IMR-90 (cell line): ENCODE results near the gene PDGFC. TPM values are rescaled to one million over a fixed set of nuclear protein-coding genes. Genes with fewer than 3 reads are reported as not detected.
A peak's percentile ranks its signal among the peaks of the same experiment; 100 is the strongest.

Experiments used
- ATAC-seq: fragments of 200-7000 bp; cut with Tn5 transposase; 2 replicates; pipeline ENCODE4 v1.9.1; 2020; ENCODE audit warnings: low read depth, mild to moderate bottlenecking, moderate library complexity
- BruUV-seq: library from RNA; stranded (reverse); fragments of 400-500 nt; replicated peaks from 2 replicates; lab custom pipeline; 2021; lab: Mats Ljungman, UMichigan
- CTCF ChIA-PET: fragments of 300-600 bp; formaldehyde crosslinking; extraction: SDS; loops from one replicate; lab custom pipeline; 2021; ENCODE audit warnings: antibody characterized with exemption; lab: Yijun Ruan, JAX
- POLR2A ChIA-PET: fragments of 300-600 bp; sonication (Branson Sonifier 250); formaldehyde crosslinking; loops from one replicate; lab custom pipeline; 2022; ENCODE audit warnings: antibody characterized with exemption; ENCODE audit not compliant: unreplicated experiment; lab: Charles Lee
- DNase-seq: peaks from one replicate; pipeline ENCODE4 v3.0.0; 2013
- H2AFZ ChIP-seq: replicated peaks from 2 replicates; pipeline ENCODE3; 2013; ENCODE audit warnings: low read length, mild to moderate bottlenecking; ENCODE audit not compliant: poor library complexity
- H2AK5ac ChIP-seq: 2 replicates; pipeline ENCODE4 v1.6.1; 2013; ENCODE audit warnings: low read depth, low read length, inconsistent platforms
- H2AK9ac ChIP-seq: replicated peaks from 2 replicates; pipeline ENCODE3; 2013; ENCODE audit warnings: mild to moderate bottlenecking, low read depth, low read length, moderate library complexity; ENCODE audit not compliant: poor library complexity
- H2BK120ac ChIP-seq: 2 replicates; pipeline ENCODE4 v1.6.1; 2013; ENCODE audit warnings: low read depth, low read length, inconsistent platforms
- H2BK15ac ChIP-seq: 3 replicates; pipeline ENCODE4 v1.6.1; 2013; ENCODE audit warnings: low read depth, low read length, inconsistent platforms
- H2BK20ac ChIP-seq: 2 replicates; pipeline ENCODE4 v1.6.1; 2013; ENCODE audit warnings: low read depth, mild to moderate bottlenecking, inconsistent platforms, low read length, moderate library complexity
- H2BK5ac ChIP-seq: 2 replicates; pipeline ENCODE4 v1.6.1; 2013; ENCODE audit warnings: mild to moderate bottlenecking, low read depth, low read length, inconsistent platforms; ENCODE audit not compliant: poor library complexity, severe bottlenecking
- H3K14ac ChIP-seq: replicated peaks from 2 replicates; pipeline ENCODE4 v1.6.1; 2013; ENCODE audit warnings: low read depth, low read length, inconsistent platforms
- H3K18ac ChIP-seq: 2 replicates; pipeline ENCODE4 v1.6.1; 2013; ENCODE audit warnings: low read depth, low read length, control low read depth
- H3K23ac ChIP-seq: 2 replicates; pipeline ENCODE4 v1.6.1; 2013; ENCODE audit warnings: low read depth, low read length, inconsistent platforms
- H3K27ac ChIP-seq: 2 replicates; pipeline ENCODE4 v1.5.1; 2013; ENCODE audit warnings: mild to moderate bottlenecking, control low read depth, low read length; ENCODE audit not compliant: insufficient read depth
- H3K27me3 ChIP-seq: 2 replicates; pipeline ENCODE4 v1.6.1; 2013; ENCODE audit warnings: low read length; ENCODE audit not compliant: control insufficient read depth, insufficient read depth
- H3K36me3 ChIP-seq: 2 replicates; pipeline ENCODE4 v1.6.1; 2013; ENCODE audit warnings: low read length, mixed read lengths; ENCODE audit not compliant: control insufficient read depth, insufficient read depth
- H3K4ac ChIP-seq: 2 replicates; pipeline ENCODE4 v1.6.1; 2013; ENCODE audit warnings: low read depth, low read length, inconsistent platforms
- H3K4me1 ChIP-seq: 2 replicates; pipeline ENCODE4 v1.6.1; 2013; ENCODE audit warnings: low read length, mixed read lengths; ENCODE audit not compliant: control insufficient read depth, insufficient read depth
- H3K4me2 ChIP-seq: 2 replicates; pipeline ENCODE4 v1.6.1; 2013; ENCODE audit warnings: low read depth, mild to moderate bottlenecking, control low read depth, low read length, moderate library complexity
- H3K4me3 ChIP-seq: 2 replicates; pipeline ENCODE4 v1.5.1; 2013; ENCODE audit warnings: low read depth, mild to moderate bottlenecking, control low read depth, low read length, moderate library complexity; ENCODE audit not compliant: insufficient read depth
- H3K56ac ChIP-seq: 2 replicates; pipeline ENCODE4 v1.6.1; 2013; ENCODE audit warnings: low read length, inconsistent platforms; ENCODE audit not compliant: insufficient read depth; ENCODE audit errors: extremely low read depth
- H3K79me1 ChIP-seq, 2 experiments: 2 replicates each; pipeline ENCODE4 v1.6.1; 2013; ENCODE audit warnings: low read length in 2 of 2, inconsistent platforms in 1 of 2, low read depth in 1 of 2
- H3K9ac ChIP-seq: 2 replicates; pipeline ENCODE4 v1.6.1; 2013; ENCODE audit warnings: low read depth, low read length, control low read depth
- H3K9me1 ChIP-seq: 2 replicates; pipeline ENCODE4 v1.6.1; 2013; ENCODE audit warnings: low read length, inconsistent platforms; ENCODE audit not compliant: insufficient read depth
- H3K9me3 ChIP-seq: 2 replicates; pipeline ENCODE4 v1.6.1; 2013; ENCODE audit warnings: low read length; ENCODE audit not compliant: control insufficient read depth, insufficient read depth
- H4K20me1 ChIP-seq: 2 replicates; pipeline ENCODE4 v1.6.1; 2013; ENCODE audit warnings: low read length, inconsistent platforms; ENCODE audit not compliant: insufficient read depth
- H4K5ac ChIP-seq: 2 replicates; pipeline ENCODE4 v1.6.1; 2013; ENCODE audit warnings: mild to moderate bottlenecking, low read depth, low read length, control low read depth
- H4K8ac ChIP-seq, 2 experiments: 2 replicates each; pipeline ENCODE4 v1.6.1; 2013; ENCODE audit warnings: low read depth in 2 of 2, low read length in 2 of 2, control low read depth in 1 of 2, inconsistent platforms in 1 of 2
- H4K91ac ChIP-seq: 2 replicates; pipeline ENCODE4 v1.6.1; 2013; ENCODE audit warnings: low read depth, low read length, inconsistent platforms; ENCODE audit not compliant: insufficient read depth
- CEBPB ChIP-seq: IDR thresholded peaks from 2 replicates; pipeline ENCODE4 v1.6.1; 2012; ENCODE audit warnings: low read depth, low read length, improper control_type of control experiment
- CHD1 ChIP-seq: IDR thresholded peaks from 2 replicates; pipeline ENCODE4 v1.6.1; 2012; ENCODE audit warnings: low read depth, low read length, improper control_type of control experiment
- FOS ChIP-seq: fragments of 150-350 bp; IDR thresholded peaks from 2 replicates; pipeline ENCODE4 v1.6.1; 2016; ENCODE audit warnings: low read depth, low read length
- MAZ ChIP-seq: IDR thresholded peaks from 2 replicates; pipeline ENCODE4 v1.6.1; 2012; ENCODE audit warnings: low read depth, mild to moderate bottlenecking, low read length, improper control_type of control experiment, moderate library complexity, borderline replicate concordance
- MXI1 ChIP-seq: IDR thresholded peaks from 2 replicates; pipeline ENCODE4 v1.6.1; 2012; ENCODE audit warnings: low read depth, mild to moderate bottlenecking, low read length, moderate library complexity, borderline replicate concordance
- NFE2L2 ChIP-seq: fragments of 150-350 bp; IDR thresholded peaks from 2 replicates; pipeline ENCODE4 v1.6.1; 2016; ENCODE audit warnings: low read depth, mild to moderate bottlenecking, low read length
- POLR2A ChIP-seq: IDR thresholded peaks from 2 replicates; pipeline ENCODE4 v1.6.1; 2012; ENCODE audit warnings: mild to moderate bottlenecking, low read depth, low read length
- RCOR1 ChIP-seq: IDR thresholded peaks from 2 replicates; pipeline ENCODE4 v1.6.1; 2012; ENCODE audit warnings: mild to moderate bottlenecking, low read length, improper control_type of control experiment; ENCODE audit not compliant: insufficient replicate concordance
- RFX5 ChIP-seq: IDR thresholded peaks from 2 replicates; pipeline ENCODE4 v1.8.0; 2012; ENCODE audit warnings: low read depth, mild to moderate bottlenecking, low read length, moderate library complexity
- WGBS, 2 experiments: methylation state at CpG; one replicate each; pipeline versions ENCODE4 v1.1.5 to v1.1.7; 2013; ENCODE audit warnings: missing lambda C conversion rate in 2 of 2; ENCODE audit not compliant: insufficient read length in 1 of 2; ENCODE audit errors: extremely low coverage in 2 of 2; 5-methylcytosine and 5-hydroxymethylcytosine counted together
- dilution Hi-C: fragments of 300-500 bp; cut with HindIII; formaldehyde crosslinking; loops from one replicate; pipeline ENCODE4 v1.14.3; 2018; ENCODE audit warnings: low sequenced_read_pairs; ENCODE audit not compliant: unreplicated experiment
- in situ Hi-C: fragments of 300-500 bp; cut with MboI; formaldehyde crosslinking; loops from 3 replicates; pipeline ENCODE4 v1.14.3; 2019; ENCODE audit warnings: low sequenced_read_pairs, inconsistent platforms, mixed read lengths
- intact Hi-C: fragments of 100-400 bp; cut with micrococcal nuclease; formaldehyde crosslinking; loops from 2 replicates; pipeline ENCODE4 v1.10.0; 2022
- polyA plus RNA-seq, 3 experiments: library from polyadenylated mRNA; depleted of rRNA; stranded (reverse); fragments of >200 nt; gene quantifications; 2 replicates each; pipeline ENCODE4 v1.2.3, GENCODE V29; 2012; ENCODE audit warnings: low replicate concordance in 1 of 3
- total RNA-seq: library from RNA; depleted of rRNA; stranded (reverse); fragments of >200 nt; gene quantifications from 2 replicates; pipeline ENCODE4 v1.2.3, GENCODE V29; 2012
- TF ChIP-seq, protein P1 (sequence below): conservative IDR thresholded peaks from 2 replicates; pipeline ENCODE4 v1.5.1; 2012; ENCODE audit warnings: mild to moderate bottlenecking, low read depth, low read length, improper control_type of control experiment
- TF ChIP-seq, protein P2 (sequence below): fragments of 150-350 bp; IDR thresholded peaks from 2 replicates; pipeline ENCODE4 v1.6.1; 2016; ENCODE audit warnings: low read depth, mild to moderate bottlenecking, low read length, moderate library complexity, borderline replicate concordance
- TF ChIP-seq, protein P3 (sequence below): fragments of 150-350 bp; IDR thresholded peaks from 2 replicates; pipeline ENCODE4 v1.6.1; 2017; ENCODE audit warnings: mild to moderate bottlenecking, antibody characterized with exemption, low read length, low read depth

PDGFC gene
- total and polyA plus RNA-seq, 2 of the 4 experiments (the other 2 are of a cell fraction), result 19.8 to 90.7 TPM

DNA sequence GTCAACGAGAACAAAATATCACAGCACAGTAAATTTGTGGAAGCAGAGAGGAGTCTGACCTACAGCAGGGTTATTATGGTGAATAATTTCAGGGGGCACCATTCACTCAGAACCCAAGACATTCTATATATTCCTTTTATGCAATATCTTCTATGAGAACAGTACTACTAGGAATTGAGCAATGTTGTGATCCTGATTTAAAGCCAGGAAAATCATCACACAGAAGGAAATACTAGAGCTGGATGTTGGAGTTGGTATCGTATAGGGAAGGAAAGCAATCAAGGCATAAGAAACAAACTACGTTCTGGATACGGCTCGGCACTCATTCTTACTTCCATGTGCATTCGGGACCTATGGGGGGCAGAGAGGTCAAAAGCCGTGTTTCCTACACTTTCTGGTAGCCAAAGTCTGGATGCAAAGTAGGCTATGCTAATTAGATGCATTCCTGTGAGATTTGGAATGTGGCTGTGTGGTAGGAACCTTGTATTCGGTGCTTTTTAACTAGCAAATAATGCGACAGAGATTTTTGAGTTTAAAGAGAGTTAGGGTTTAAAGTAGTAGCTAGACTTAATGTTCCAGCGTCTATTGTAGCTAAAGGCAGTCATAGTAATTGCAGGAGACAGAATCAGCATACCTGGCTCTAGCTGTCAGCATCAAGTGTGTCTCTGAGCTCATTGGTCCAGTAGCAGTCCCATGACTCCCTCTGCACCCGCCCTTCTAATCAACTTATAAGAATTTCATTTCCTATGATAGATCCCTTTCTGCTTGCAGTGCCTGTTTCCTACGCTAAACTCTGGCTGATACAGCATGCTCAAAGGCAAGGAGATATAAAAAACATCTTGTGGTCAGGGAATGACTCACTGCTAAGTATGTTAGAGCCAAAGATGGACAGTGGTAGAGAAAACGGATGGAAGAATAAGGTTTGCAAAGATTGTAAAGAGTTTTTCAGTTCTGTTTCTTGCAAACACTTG is 43.3 kb upstream of the PDGFC start:
- peak overlapping the region; percentile 62 for H3K14ac ChIP-seq
- dilution Hi-C loops, result no loop called here
- no TSS peak for BruUV-seq
- H2AFZ ChIP-seq, result peak overlapping the region; percentile 76
- H4K91ac ChIP-seq, result peak overlapping the region; percentile 54; the same call in 1 of the 2 replicates
- peak overlapping the region; percentile 70 for H3K4ac ChIP-seq
- H3K4me3 ChIP-seq, result no peak overlapping the region
- peak overlapping the region in 1 of 2 experiments; percentile 41; a peak in 2 of 4 replicates for H4K8ac ChIP-seq
- no peaks in the 10 kb centered on the region for H3K9me3 ChIP-seq
- WGBS, 2 experiments, result 52% methylated on average over 3 of the region's 13 CpGs; no CpG with 5 or more reads in 1 of the 2 experiments
- H3K18ac ChIP-seq, result 0 out of 2 replicates have a peak overlapping the region, but pooled peaks have one; percentile 38
- POLR2A ChIA-PET, result no interaction called here
- intact Hi-C loops, result no loop called here
- no peak overlapping the region for H3K56ac ChIP-seq
- H2BK20ac ChIP-seq, result peak overlapping the region; percentile 82
- H2AK9ac ChIP-seq, result peak overlapping the region; percentile 26
- peak overlapping the region; percentile 57 for H2BK5ac ChIP-seq
- in situ Hi-C loops, result no loop called here
- H3K4me1 ChIP-seq, result peaks cover 9% of the 10 kb centered on the region
- no peaks in the 10 kb centered on the region for H3K27me3 ChIP-seq
- no peaks in the 10 kb centered on the region for H4K20me1 ChIP-seq
- peak overlapping the region; percentile 36; the same call in 1 of the 2 replicates for H2AK5ac ChIP-seq
- peak overlapping the region; percentile 76 for H3K4me2 ChIP-seq
- no peak overlapping the region for H4K5ac ChIP-seq
- H2BK120ac ChIP-seq, result peak overlapping the region; percentile 80
- H3K23ac ChIP-seq, result no peak overlapping the region
- ATAC-seq, result peak; percentile 96
- DNase-seq, result peak; percentile 96
- no peaks in the 10 kb centered on the region for H3K36me3 ChIP-seq
- H3K9me1 ChIP-seq, result peaks cover 4% of the 10 kb centered on the region; the same call in 1 of the 2 replicates
- CTCF ChIA-PET, result interaction anchor here (0.6 to 2.0 kb wide), 3 partner anchors 10 to 46 kb away, joined by 3 to 5 read pairs (median 4); no protein-coding TSS in a partner anchor
- H3K79me1 ChIP-seq, result no peaks in the 10 kb centered on the region
- peak overlapping the region; percentile 57; the same call in 1 of the 3 replicates for H2BK15ac ChIP-seq
- H3K27ac ChIP-seq, result no peak overlapping the region
- H3K9ac ChIP-seq, result no peak overlapping the region
- TF ChIP-seq, protein P1, sequence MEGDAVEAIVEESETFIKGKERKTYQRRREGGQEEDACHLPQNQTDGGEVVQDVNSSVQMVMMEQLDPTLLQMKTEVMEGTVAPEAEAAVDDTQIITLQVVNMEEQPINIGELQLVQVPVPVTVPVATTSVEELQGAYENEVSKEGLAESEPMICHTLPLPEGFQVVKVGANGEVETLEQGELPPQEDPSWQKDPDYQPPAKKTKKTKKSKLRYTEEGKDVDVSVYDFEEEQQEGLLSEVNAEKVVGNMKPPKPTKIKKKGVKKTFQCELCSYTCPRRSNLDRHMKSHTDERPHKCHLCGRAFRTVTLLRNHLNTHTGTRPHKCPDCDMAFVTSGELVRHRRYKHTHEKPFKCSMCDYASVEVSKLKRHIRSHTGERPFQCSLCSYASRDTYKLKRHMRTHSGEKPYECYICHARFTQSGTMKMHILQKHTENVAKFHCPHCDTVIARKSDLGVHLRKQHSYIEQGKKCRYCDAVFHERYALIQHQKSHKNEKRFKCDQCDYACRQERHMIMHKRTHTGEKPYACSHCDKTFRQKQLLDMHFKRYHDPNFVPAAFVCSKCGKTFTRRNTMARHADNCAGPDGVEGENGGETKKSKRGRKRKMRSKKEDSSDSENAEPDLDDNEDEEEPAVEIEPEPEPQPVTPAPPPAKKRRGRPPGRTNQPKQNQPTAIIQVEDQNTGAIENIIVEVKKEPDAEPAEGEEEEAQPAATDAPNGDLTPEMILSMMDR, result 0 out of 2 replicates have a peak, but pooled peaks have one; percentile 4
- TF ChIP-seq CHD1, result no peak
- TF ChIP-seq POLR2A, result no peak
- TF ChIP-seq FOS, result peak; percentile 75
- TF ChIP-seq CEBPB, result 0 out of 2 replicates have a peak, but pooled peaks have one; percentile 42
- TF ChIP-seq MAZ, result no peak
- TF ChIP-seq, protein P2, sequence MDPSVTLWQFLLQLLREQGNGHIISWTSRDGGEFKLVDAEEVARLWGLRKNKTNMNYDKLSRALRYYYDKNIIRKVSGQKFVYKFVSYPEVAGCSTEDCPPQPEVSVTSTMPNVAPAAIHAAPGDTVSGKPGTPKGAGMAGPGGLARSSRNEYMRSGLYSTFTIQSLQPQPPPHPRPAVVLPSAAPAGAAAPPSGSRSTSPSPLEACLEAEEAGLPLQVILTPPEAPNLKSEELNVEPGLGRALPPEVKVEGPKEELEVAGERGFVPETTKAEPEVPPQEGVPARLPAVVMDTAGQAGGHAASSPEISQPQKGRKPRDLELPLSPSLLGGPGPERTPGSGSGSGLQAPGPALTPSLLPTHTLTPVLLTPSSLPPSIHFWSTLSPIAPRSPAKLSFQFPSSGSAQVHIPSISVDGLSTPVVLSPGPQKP, result no peak
- TF ChIP-seq MXI1, result peak; percentile 26; the same call in 1 of the 2 replicates
- TF ChIP-seq, protein P3, sequence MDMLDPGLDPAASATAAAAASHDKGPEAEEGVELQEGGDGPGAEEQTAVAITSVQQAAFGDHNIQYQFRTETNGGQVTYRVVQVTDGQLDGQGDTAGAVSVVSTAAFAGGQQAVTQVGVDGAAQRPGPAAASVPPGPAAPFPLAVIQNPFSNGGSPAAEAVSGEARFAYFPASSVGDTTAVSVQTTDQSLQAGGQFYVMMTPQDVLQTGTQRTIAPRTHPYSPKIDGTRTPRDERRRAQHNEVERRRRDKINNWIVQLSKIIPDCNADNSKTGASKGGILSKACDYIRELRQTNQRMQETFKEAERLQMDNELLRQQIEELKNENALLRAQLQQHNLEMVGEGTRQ, result peak; percentile 46; the same call in 1 of the 2 replicates
- no peak for TF ChIP-seq RCOR1
- TF ChIP-seq RFX5, result no peak
- TF ChIP-seq NFE2L2, result no peak
